AG04450 (cell line): ENCODE results near the gene SLC8A3. TPM values are rescaled to one million over a fixed set of nuclear protein-coding genes. Genes with fewer than 3 reads are reported as not detected.

Experiments used
- CTCF ChIA-PET: fragments of 300-600, 350-600 bp; formaldehyde crosslinking; extraction: SDS; loops from one replicate; lab custom pipeline; 2022; ENCODE audit warnings: antibody characterized with exemption, inconsistent platforms; lab: Charles Lee
- POLR2A ChIA-PET: fragments of 350-600 bp; formaldehyde crosslinking; extraction: SDS; loops from one replicate; lab custom pipeline; 2021; ENCODE audit warnings: antibody characterized with exemption, inconsistent platforms; lab: Yijun Ruan, JAX
- DNase-seq: peaks from one replicate; pipeline ENCODE4 v3.0.0-alpha.2; 2011; ENCODE audit warnings: low read depth, low spot score
- H3K27ac ChIP-seq: one replicate; pipeline ENCODE4 v1.5.1; 2012; ENCODE audit warnings: low read depth, low read length, control low read depth
- H3K27me3 ChIP-seq: one replicate; pipeline ENCODE4 v1.6.0; 2012; ENCODE audit warnings: low read length; ENCODE audit not compliant: control insufficient read depth, insufficient read depth
- H3K4me3 ChIP-seq: 2 replicates; pipeline ENCODE4 v1.5.1; 2011; ENCODE audit warnings: mild to moderate bottlenecking, low read depth, low read length, control low read depth
- H3K9me3 ChIP-seq: 2 replicates; pipeline ENCODE4 v1.5.1; 2012; ENCODE audit warnings: low read length; ENCODE audit not compliant: control insufficient read depth, insufficient read depth
- polyA plus RNA-seq: library from polyadenylated mRNA; depleted of rRNA; stranded (reverse); fragments of >200 nt; gene quantifications from 2 replicates; pipeline ENCODE4 v1.2.3, GENCODE V29; 2011
- TF ChIP-seq, protein P1 (sequence below): IDR thresholded peaks from 2 replicates; pipeline ENCODE4 v1.5.1; 2011; ENCODE audit warnings: low read depth, low read length, control low read depth, inconsistent platforms

The SLC8A3 gene
- polyA plus RNA-seq, 1 experiment: not detected

DNA sequence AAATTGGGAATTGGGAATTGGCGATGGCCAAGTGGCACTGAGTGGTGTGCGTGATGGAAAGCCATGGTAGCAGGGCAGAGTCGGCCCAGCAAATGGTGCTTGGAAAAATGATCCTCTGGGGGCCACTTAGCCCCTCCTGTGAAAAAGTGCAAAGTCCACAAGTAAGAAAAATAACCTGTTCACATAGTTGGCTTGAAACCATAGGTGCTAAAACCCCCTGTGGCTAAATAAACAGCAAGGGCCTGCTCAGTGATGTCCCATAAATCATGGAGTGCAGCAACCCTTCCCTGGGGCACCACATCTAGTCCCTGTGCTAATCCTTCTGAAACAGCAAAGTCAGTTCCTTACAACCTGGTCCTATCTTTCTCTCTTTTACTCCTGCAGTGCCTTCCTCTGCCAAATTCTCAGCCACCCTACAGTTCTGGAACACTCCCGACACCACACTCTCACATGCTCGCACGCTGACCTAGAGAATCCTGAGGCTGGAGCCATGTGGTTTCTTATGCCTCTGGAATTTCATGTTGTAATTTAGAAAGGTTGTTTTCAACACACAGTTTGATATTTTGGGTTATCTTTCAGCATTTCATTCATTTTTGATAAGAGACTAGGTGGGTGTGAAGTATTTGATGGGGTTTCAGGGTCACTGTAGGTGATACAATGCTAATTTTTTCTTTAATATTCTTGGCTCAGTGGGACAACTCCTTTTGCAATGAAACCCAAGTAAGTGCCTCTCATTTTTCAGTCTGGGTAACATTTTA is 186.0 kb downstream of the SLC8A3 start:
- ChIA-PET POLR2A (no interaction called here), CTCF (no interaction called here)
- no peak for DNase-seq
- Histone ChIP-seq H3K27ac (no peak overlapping the region), H3K27me3 (no peaks in the 10 kb centered on the region), H3K4me3 (no peak overlapping the region), H3K9me3 (no peaks in the 10 kb centered on the region)
- TF ChIP-seq, protein P1, sequence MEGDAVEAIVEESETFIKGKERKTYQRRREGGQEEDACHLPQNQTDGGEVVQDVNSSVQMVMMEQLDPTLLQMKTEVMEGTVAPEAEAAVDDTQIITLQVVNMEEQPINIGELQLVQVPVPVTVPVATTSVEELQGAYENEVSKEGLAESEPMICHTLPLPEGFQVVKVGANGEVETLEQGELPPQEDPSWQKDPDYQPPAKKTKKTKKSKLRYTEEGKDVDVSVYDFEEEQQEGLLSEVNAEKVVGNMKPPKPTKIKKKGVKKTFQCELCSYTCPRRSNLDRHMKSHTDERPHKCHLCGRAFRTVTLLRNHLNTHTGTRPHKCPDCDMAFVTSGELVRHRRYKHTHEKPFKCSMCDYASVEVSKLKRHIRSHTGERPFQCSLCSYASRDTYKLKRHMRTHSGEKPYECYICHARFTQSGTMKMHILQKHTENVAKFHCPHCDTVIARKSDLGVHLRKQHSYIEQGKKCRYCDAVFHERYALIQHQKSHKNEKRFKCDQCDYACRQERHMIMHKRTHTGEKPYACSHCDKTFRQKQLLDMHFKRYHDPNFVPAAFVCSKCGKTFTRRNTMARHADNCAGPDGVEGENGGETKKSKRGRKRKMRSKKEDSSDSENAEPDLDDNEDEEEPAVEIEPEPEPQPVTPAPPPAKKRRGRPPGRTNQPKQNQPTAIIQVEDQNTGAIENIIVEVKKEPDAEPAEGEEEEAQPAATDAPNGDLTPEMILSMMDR: no peak

DNA sequence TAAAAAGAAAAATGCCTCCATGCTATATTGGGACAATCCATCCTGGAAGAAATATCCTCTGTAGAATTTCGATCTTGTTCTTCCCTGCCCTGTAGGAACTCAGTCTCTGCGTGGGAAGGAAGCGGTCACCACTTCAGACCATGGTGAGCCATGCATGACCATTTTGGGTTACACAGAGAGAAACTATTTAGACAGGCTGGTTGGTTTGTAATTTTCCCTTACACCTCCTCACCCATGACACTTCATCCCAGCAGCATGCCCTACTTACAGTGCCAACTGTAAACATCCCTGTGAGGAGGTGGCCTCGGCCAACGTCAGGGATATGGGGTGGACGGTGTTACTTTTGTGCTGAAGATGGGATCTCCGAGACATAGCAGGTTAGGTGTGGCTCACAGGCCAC is 188.2 kb downstream of the SLC8A3 start:
- no peaks in the 10 kb centered on the region for H3K27me3 ChIP-seq
- H3K9me3 ChIP-seq: no peaks in the 10 kb centered on the region
- ChIA-PET CTCF (no interaction called here), POLR2A (no interaction called here)
- no peak overlapping the region for H3K27ac ChIP-seq
- TF ChIP-seq, protein P1: no peak
- no peak overlapping the region for H3K4me3 ChIP-seq
- no peak for DNase-seq

DNA sequence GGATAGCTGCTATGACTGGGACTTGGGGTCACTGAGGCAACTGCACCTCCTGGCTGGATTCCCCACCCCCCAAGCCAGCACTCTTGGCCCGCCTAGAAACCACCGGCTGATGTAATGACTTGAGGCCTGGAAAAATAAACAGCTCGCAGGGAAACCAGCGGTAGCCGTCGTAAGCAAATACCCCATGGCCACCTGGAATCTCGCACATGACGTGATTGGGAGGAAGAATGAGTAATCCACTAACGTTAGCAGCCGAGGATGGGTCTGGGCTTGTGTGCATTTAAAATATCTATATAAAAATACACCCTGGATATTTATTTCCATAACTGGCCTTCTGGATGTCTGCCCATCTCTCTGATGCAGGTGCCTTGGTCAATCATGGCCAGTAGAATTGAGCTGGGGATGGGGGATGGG is 189.5 kb downstream of the SLC8A3 start:
- Histone ChIP-seq H3K9me3 (no peaks in the 10 kb centered on the region), H3K27me3 (no peaks in the 10 kb centered on the region), H3K4me3 (no peak overlapping the region), H3K27ac (peak overlapping the region; percentile 89)
- DNase-seq: peak; percentile 97
- TF ChIP-seq, protein P1: no peak
- ChIA-PET POLR2A (interaction anchor here (1.1 kb wide), 1 partner anchor 125 kb away, joined by 6 read pairs; no protein-coding TSS in a partner anchor), CTCF (interaction anchor here (1.0 kb wide), 1 partner anchor 17 kb away, joined by 3 read pairs; no protein-coding TSS in a partner anchor)

DNA sequence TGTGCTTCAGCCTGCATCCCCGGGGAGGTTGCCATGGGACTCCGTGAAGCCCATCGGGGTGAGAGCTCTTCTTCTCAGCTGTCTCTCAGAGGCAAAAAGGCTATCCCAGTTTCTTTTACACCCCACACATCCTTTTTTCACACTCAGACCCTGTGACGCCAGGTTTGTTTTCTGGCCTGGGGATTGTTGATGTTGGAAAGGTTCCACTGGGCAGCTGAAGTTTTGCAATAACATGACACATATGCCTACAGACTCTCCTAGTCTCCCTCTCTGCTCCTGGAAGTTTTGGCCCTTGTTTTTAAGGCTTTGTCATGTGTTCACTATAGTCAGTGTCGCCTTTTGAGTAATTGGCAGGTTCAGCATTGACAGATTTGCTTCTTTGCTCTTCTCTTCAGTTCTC is 190.9 kb downstream of the SLC8A3 start:
- Histone ChIP-seq H3K27me3 (no peaks in the 10 kb centered on the region), H3K27ac (peak overlapping the region; percentile 80), H3K4me3 (no peak overlapping the region), H3K9me3 (no peaks in the 10 kb centered on the region)
- peak; percentile 82 for DNase-seq
- ChIA-PET CTCF (interaction anchor here (1.4 kb wide), 1 partner anchor 30 kb away, joined by 7 read pairs; no protein-coding TSS in a partner anchor), POLR2A (interaction anchor here (1.1 kb wide), 1 partner anchor 12 kb away, joined by 3 read pairs; no protein-coding TSS in a partner anchor)
- TF ChIP-seq, protein P1: no peak

DNA sequence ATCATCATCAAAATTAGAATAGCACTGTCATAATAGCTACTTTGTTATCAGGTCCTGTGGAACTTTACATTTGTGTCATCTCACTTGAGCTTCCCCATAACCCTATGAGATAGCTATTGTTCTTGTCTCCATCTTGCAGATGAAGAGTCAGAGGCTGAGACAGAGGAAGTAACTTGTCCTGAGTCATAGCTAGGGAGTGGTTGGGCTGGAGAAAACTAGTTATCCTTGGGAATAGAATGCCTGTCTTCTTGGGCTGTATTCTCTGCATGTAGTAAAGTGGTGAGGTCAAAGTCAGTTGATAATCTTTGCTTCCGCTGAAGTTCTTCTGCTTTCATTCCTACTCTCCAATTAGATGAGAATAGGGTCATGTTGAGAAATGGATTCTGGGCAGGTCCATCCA is 192.5 kb downstream of the SLC8A3 start:
- Histone ChIP-seq H3K27ac (no peak overlapping the region), H3K4me3 (no peak overlapping the region), H3K27me3 (no peaks in the 10 kb centered on the region), H3K9me3 (no peaks in the 10 kb centered on the region)
- CTCF ChIA-PET: no interaction called here
- POLR2A ChIA-PET: no interaction called here
- TF ChIP-seq, protein P1: no peak
- no peak for DNase-seq
